Measurements from ENCODE around the gene ARHGEF37. TPM values are rescaled to one million over a fixed set of nuclear protein-coding genes. Genes with fewer than 3 reads are reported as not detected.
A peak's percentile ranks its signal among the peaks of the same experiment; 100 is the strongest.

ARHGEF37 gene
- total RNA-seq, 4 donors from 2014 or later = 45.4 to 75.3 (median 65.3) TPM

DNA sequence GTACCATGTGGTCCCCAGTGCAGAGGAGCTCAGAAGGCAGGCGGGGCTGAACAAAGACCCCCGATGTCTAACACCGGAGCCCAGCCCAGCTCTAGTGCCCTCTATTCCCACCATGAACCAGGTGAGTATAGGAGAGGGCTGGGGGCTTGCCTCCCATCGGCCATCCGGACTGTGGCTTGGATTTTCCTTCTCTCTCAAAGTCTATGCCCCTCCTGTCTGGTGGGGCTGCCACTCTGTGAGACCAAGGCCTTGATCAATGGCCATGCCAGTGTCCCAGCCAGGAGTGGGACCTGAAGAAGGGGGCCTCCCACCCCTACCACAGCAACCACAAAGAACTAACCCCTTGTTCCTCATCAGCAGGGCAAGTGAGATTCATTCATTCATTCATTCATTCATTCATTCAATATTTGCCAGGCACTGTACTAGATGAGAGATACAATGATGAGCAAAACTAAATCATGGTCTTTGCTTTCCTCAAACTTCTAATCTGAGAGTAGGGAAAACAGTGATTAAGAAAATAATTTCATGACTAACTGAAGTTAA, 47.6 kb downstream of the ARHGEF37 start:
- H3K4me3 ChIP-seq = no peak overlapping the region
- peaks cover 62% of the 10 kb centered on the region for H3K36me3 ChIP-seq
- no peaks in the 10 kb centered on the region for H3K27me3 ChIP-seq
- 100% methylated on average over 2 of the region's 5 CpGs for WGBS
- no peak overlapping the region for H3K27ac ChIP-seq
- TF ChIP-seq POLR2AphosphoS5 (IDR thresholded peaks at IDR 0.05) = no peak
- TF ChIP-seq POLR2A (IDR thresholded peaks at IDR 0.05) = no peak
- no peak for TF ChIP-seq EP300 (IDR thresholded peaks at IDR 0.05)
- TF ChIP-seq, protein P1, sequence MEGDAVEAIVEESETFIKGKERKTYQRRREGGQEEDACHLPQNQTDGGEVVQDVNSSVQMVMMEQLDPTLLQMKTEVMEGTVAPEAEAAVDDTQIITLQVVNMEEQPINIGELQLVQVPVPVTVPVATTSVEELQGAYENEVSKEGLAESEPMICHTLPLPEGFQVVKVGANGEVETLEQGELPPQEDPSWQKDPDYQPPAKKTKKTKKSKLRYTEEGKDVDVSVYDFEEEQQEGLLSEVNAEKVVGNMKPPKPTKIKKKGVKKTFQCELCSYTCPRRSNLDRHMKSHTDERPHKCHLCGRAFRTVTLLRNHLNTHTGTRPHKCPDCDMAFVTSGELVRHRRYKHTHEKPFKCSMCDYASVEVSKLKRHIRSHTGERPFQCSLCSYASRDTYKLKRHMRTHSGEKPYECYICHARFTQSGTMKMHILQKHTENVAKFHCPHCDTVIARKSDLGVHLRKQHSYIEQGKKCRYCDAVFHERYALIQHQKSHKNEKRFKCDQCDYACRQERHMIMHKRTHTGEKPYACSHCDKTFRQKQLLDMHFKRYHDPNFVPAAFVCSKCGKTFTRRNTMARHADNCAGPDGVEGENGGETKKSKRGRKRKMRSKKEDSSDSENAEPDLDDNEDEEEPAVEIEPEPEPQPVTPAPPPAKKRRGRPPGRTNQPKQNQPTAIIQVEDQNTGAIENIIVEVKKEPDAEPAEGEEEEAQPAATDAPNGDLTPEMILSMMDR (IDR thresholded peaks at IDR 0.05) = no peak
- DNase-seq (ENCODE audit: low spot score in 2 of 2) = peak in 1 of 2 donors; percentile 55
- H3K9me3 ChIP-seq = no peaks in the 10 kb centered on the region
- H3K4me1 ChIP-seq = peaks cover 23% of the 10 kb centered on the region

DNA sequence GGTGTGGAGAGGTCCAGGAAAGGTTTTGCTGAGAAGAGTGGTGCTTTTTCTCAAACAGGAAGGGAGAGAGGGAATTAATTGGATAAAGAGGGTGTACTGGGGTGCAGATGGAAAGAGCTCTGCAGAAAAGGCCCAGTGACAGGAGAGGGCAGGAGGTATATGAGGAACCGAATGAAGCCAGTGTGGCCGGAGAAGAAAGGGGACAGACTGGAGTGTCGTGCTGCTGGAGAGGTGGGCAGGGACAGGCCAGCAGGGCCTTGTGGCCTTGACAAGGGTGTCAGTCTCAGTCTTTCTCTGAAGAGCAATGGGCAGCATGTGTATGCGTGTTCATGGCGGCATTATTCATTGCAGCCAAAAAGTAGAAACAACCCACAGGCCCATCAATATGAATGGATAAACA, 48.1 kb downstream of the ARHGEF37 start:
- H3K9me3 ChIP-seq = no peaks in the 10 kb centered on the region
- WGBS = 92% methylated on average over 5 of the region's 5 CpGs
- peaks cover 57% of the 10 kb centered on the region for H3K36me3 ChIP-seq
- H3K27ac ChIP-seq = no peak overlapping the region
- no peak overlapping the region for H3K4me3 ChIP-seq
- TF ChIP-seq EP300 (IDR thresholded peaks at IDR 0.05) = no peak
- TF ChIP-seq, protein P1 (IDR thresholded peaks at IDR 0.05) = no peak
- TF ChIP-seq POLR2AphosphoS5 (IDR thresholded peaks at IDR 0.05) = no peak
- no peak for TF ChIP-seq POLR2A (IDR thresholded peaks at IDR 0.05)
- peak in 1 of 2 donors; percentile 8 for DNase-seq (ENCODE audit: low spot score in 2 of 2)
- H3K27me3 ChIP-seq = no peaks in the 10 kb centered on the region
- peaks cover 28% of the 10 kb centered on the region for H3K4me1 ChIP-seq

DNA sequence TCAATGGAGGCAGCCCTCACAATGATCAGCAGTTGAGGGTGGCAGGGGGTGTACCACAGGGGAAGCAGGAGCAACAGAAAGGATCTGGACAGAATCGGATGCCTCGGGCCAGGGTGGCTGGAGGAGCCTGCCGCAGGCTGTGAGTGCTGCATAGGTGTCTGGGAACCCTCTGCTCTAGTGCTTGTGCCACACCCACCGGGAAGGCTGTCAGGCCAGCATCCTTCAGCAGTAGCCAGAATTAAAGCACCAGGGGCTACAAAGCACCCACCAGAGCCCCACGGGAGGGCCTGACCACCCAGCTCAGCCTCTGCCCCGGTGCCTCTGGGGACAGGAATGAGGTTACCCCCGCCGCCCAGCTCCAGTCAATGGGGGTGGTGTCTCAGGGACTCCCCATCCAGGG, 49.0 kb downstream of the ARHGEF37 start:
- no peak overlapping the region for H3K4me3 ChIP-seq
- peaks cover 47% of the 10 kb centered on the region for H3K36me3 ChIP-seq
- TF ChIP-seq EP300 (IDR thresholded peaks at IDR 0.05) (no peak), POLR2AphosphoS5 (IDR thresholded peaks at IDR 0.05) (no peak), POLR2A (IDR thresholded peaks at IDR 0.05) (no peak)
- TF ChIP-seq, protein P1 (IDR thresholded peaks at IDR 0.05) = no peak
- H3K4me1 ChIP-seq = peaks cover 36% of the 10 kb centered on the region
- no peaks in the 10 kb centered on the region for H3K27me3 ChIP-seq
- H3K9me3 ChIP-seq = no peaks in the 10 kb centered on the region
- WGBS = 65% methylated on average over 3 of the region's 8 CpGs
- DNase-seq (ENCODE audit: low spot score in 2 of 2) = peak in 1 of 2 donors; percentile 56
- H3K27ac ChIP-seq = no peak overlapping the region

DNA sequence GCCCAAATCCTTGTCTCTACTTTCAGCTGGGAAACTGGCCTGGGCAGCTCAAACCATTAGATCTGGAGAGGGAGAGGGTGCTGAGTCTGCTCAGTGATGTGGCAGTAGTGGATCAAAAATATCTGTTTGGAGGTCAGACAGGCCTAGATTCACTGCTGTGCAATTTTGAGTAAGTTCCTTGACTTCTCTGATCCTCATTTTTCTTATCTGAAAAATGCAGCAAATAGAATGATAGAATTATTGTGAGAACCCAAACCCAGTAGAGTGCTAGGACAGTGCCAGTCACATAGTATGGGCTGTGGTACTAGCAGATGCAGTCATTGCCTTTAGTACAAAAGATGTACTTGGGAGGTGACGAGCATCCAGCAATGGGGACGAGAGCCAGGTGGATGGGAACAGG, 50.2 kb downstream of the ARHGEF37 start:
- TF ChIP-seq, protein P1 (IDR thresholded peaks at IDR 0.05) = no peak
- TF ChIP-seq EP300 (IDR thresholded peaks at IDR 0.05) (no peak), POLR2A (IDR thresholded peaks at IDR 0.05) (no peak), POLR2AphosphoS5 (IDR thresholded peaks at IDR 0.05) (no peak)
- Histone ChIP-seq H3K36me3 (peaks cover 36% of the 10 kb centered on the region), H3K27ac (peak overlapping the region; percentile 74), H3K4me3 (no peak overlapping the region), H3K4me1 (peaks cover 39% of the 10 kb centered on the region), H3K9me3 (no peaks in the 10 kb centered on the region), H3K27me3 (no peaks in the 10 kb centered on the region)
- WGBS = 31% methylated on average over 2 of the region's 2 CpGs
- DNase-seq (ENCODE audit: low spot score in 2 of 2) = no peak

DNA sequence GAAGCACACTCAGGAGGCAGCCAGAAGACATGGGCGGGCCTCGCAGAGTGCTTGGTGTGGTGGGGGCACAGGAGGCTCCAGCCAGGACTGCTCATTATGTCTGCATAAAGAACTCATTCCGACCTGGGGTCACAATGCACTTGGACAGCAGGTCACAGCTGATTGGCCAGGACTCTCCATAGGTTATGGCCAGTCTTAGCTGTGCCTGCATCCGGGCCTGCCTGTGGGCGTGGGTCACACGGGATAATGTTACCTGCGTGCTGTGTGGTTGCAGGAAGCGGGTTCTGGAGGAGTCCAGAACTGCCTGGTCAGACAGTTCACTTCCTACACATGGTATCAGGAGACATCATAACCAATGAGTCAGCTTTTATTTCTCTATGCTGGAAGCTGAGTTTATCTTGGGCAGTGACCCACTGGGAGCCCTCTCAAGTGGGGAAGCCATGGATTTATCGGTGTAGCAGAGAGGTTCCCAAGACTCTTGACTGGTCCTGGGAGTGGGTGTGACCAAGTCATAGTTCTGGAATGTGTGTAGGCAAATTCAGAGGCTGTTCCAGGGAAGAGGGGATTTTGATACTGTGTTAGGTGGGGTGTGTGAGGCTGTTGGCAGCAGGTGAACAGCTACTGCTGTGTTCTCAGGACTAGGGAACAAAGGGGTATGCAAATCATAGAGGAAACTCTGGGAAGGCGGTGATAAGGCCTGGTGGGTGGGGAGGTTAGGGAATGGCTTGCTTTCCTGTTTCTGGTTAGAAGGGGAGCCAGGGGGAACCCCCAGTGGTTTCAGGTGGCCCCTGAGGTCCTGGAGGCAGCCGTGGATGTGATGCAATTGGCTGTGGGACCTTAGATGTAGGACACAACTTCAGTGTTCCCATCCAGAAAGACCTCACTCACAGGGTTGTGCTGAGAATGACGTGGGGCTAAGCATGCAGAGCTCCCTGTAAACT, 51.3 kb downstream of the ARHGEF37 start:
- peak in 1 of 2 donors; percentile 54 for DNase-seq (ENCODE audit: low spot score in 2 of 2)
- Histone ChIP-seq H3K27ac (peak overlapping the region; percentile 74), H3K9me3 (no peaks in the 10 kb centered on the region), H3K4me3 (no peak overlapping the region), H3K36me3 (peaks cover 25% of the 10 kb centered on the region), H3K4me1 (peaks cover 39% of the 10 kb centered on the region), H3K27me3 (no peaks in the 10 kb centered on the region)
- WGBS = 56% methylated on average over 5 of the region's 12 CpGs
- TF ChIP-seq, protein P1 (IDR thresholded peaks at IDR 0.05) = no peak
- no peak for TF ChIP-seq EP300 (IDR thresholded peaks at IDR 0.05)
- no peak for TF ChIP-seq POLR2AphosphoS5 (IDR thresholded peaks at IDR 0.05)
- TF ChIP-seq POLR2A (IDR thresholded peaks at IDR 0.05) = no peak
